ENCODE results near the gene TSR1.

TSR1 gene

GRCh38 chr17:2368359-2368758 lies 32.1 kb upstream of the TSR1 start:
- peak in 1 of 2 experiments; percentile 21 for DNase-seq

- no peak for DNase-seq
Measured at GRCh38 chr17:2366747-2367494, 30.7 kb upstream of the TSR1 start.

- DNase-seq = no peak
Measured at GRCh38 chr17:2365132-2365531, 28.9 kb upstream of the TSR1 start.

GRCh38 chr17:2364763-2365116 lies 28.5 kb upstream of the TSR1 start:
- no peak for DNase-seq

GRCh38 chr17:2363851-2364762 lies 27.9 kb upstream of the TSR1 start:
- DNase-seq = no peak

- no peak for DNase-seq
Measured at GRCh38 chr17:2363318-2363717, 27.1 kb upstream of the TSR1 start.

- DNase-seq = no peak
Measured at GRCh38 chr17:2362881-2363280, 26.6 kb upstream of the TSR1 start.

- no peak for DNase-seq
Measured at GRCh38 chr17:2362416-2362815, 26.2 kb upstream of the TSR1 start.

- DNase-seq = no peak
Measured at GRCh38 chr17:2362016-2362415, 25.8 kb upstream of the TSR1 start.

- DNase-seq = no peak
Measured at GRCh38 chr17:2361010-2361760, 24.9 kb upstream of the TSR1 start.

- no peak for DNase-seq
Measured at GRCh38 chr17:2357931-2358434, 21.7 kb upstream of the TSR1 start.

GRCh38 chr17:2357237-2357636 lies 21.0 kb upstream of the TSR1 start:
- DNase-seq = no peak

- DNase-seq = no peak
Measured at GRCh38 chr17:2354311-2354710, 18.1 kb upstream of the TSR1 start.

- no peak for DNase-seq
Measured at GRCh38 chr17:2351269-2351668, 15.0 kb upstream of the TSR1 start.

GRCh38 chr17:2347805-2348685 lies 11.8 kb upstream of the TSR1 start:
- DNase-seq = peak; percentile 98 to 99

GRCh38 chr17:2346475-2346874 lies 10.2 kb upstream of the TSR1 start:
- no peak for DNase-seq

GRCh38 chr17:2344528-2344927 lies 8.3 kb upstream of the TSR1 start:
- DNase-seq = no peak

- DNase-seq = no peak
Measured at GRCh38 chr17:2343421-2343820, 7.2 kb upstream of the TSR1 start.

GRCh38 chr17:2338315-2338657 lies 2.0 kb upstream of the TSR1 start:
- DNase-seq = no peak

- peak in 1 of 2 experiments; percentile 9 for DNase-seq
Measured at GRCh38 chr17:2337544-2338314, 1.5 kb upstream of the TSR1 start.

- peak in 1 of 2 experiments; percentile 65 for DNase-seq
Measured at GRCh38 chr17:2336852-2337543, 741 bp upstream of the TSR1 start, which contains the start of gene SGSM2. Gene SGSM2, plus strand, starts transcription at chr17:2337501. Its CDS starts 188 bp downstream, at chr17:2337689.
